ENCODE measurements around the gene LIN7B. TPM values are rescaled to one million over a fixed set of nuclear protein-coding genes. Genes with fewer than 3 reads are reported as not detected.

Gene LIN7B
- polyA plus RNA-seq, 1 of the 3 experiments (the other 2 are of a cell fraction), result 20.8 TPM

DNA sequence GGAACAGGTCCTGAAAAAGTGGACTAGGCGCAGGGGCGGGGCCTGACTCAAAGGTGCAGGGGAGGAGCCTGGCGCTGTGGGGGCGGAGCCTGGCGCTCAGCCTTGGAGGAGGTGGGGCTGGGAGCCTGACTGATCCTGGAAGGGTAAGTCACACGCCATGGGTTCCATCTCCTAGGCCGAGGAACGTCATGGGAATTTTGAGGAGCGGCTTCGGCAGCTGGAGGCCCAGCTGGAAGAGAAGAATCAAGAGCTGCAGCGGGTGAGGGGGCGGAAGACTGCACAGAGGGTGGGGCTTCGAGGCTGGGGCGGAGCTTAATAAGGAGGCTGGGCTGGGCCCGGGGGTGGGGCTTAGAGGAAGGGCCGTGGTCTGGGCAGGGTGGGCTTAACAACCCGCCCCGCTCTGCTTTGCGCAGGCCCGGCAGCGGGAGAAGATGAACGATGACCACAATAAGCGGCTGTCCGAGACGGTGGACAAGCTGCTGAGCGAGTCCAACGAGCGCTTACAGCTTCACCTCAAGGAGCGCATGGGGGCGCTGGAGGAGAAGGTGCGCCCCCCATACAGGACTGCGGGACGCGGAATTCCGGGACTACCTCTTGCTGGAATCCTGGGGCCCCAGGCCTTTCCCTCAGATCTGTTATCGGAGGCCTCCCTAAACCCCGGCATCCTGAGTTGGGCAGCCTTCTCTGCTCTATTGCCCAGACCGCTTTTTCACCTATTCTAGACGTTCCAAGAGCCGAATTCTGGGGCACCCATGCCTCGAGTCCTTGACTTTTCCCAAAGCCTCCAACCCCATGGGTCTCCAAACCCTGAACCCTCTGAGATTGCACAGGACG, 19.7 kb downstream of the LIN7B start (continued):
- no peak for TF ChIP-seq TEAD4 (IDR thresholded peaks at IDR 0.05; ENCODE audit: borderline replicate concordance, insufficient read depth)
- no peak for TF ChIP-seq GABPA (IDR thresholded peaks at IDR 0.05; ENCODE audit: low read depth)
- no peak for TF ChIP-seq NRF1 (IDR thresholded peaks at IDR 0.05; ENCODE audit: low read depth, low read length)
- TF ChIP-seq SMC3 (IDR thresholded peaks at IDR 0.05; ENCODE audit: low read depth, low read length), result no peak

DNA sequence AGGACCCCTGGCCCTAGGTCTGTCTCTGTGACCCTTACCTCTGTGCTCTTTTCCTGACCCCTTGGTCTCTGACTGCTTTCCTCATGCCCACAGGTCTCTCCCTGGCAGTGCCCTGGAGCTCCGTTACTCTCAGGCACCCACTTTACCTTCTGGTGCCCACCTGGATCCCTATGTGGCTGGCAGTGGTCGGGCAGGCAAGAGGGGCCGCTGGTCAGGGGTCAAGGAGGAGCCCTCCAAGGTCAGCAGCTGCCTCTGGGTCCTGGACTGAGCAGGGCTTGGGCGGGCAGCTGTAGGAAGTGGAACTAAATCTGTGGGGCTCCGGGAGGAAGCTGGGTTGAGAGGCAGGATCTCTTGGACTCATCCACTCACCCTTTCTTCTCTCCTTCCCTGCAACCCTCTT, 21.5 kb downstream of the LIN7B start:
- POLR2A ChIA-PET, result no interaction called here
- CTCF ChIA-PET, result interaction anchor here (0.9 to 2.9 kb wide), 3 partner anchors 10 to 22 kb away, joined by 3 to 15 read pairs (median 6); partner anchors contain the start of gene LIN7B

More for the DNA sequence above, 21.5 kb downstream of the LIN7B start:
- Histone ChIP-seq H3K36me3 (replicated peaks in 1 of 2; ENCODE audit: control insufficient read depth in 1 of 2, insufficient read depth in 2 of 2, low read length in 1 of 2) (no peaks in the 10 kb centered on the region), H3K9ac (no peak overlapping the region), H3K9me3 (no peaks in the 10 kb centered on the region), H3K4me2 (no peak overlapping the region), H2AFZ (ENCODE audit: low read depth) (no peak overlapping the region), H3K79me2 (ENCODE audit: insufficient read depth) (no peaks in the 10 kb centered on the region), H3K27ac (ENCODE audit: low read depth in 2 of 2, low read length in 1 of 2) (no peak overlapping the region), H3K4me1 (ENCODE audit: control insufficient read depth in 1 of 2, insufficient read depth in 2 of 2, low read depth in 1 of 2, low read length in 1 of 2) (no peaks in the 10 kb centered on the region), H3K4me3 (ENCODE audit: low read depth in 2 of 2, low read length in 1 of 2) (no peak overlapping the region), H4K20me1 (ENCODE audit: insufficient read depth) (no peaks in the 10 kb centered on the region), H3K9me2 (no peaks in the 10 kb centered on the region), H3K27me3 (ENCODE audit: insufficient read depth) (no peaks in the 10 kb centered on the region), H3F3A (replicated peaks; ENCODE audit: insufficient read depth) (no peaks in the 10 kb centered on the region)
- TF ChIP-seq YY1 (IDR thresholded peaks at IDR 0.05; ENCODE audit: low read depth) (no peak), RFX5 (IDR thresholded peaks at IDR 0.05; ENCODE audit: low read length) (no peak), ELF1 (IDR thresholded peaks at IDR 0.05) (no peak), RCOR1 (IDR thresholded peaks at IDR 0.05; ENCODE audit: low read length) (no peak), TAF1 (IDR thresholded peaks at IDR 0.05; ENCODE audit: borderline replicate concordance, low read depth, low read length) (no peak), NFIC (IDR thresholded peaks at IDR 0.05; ENCODE audit: borderline replicate concordance) (no peak), GATA2 (CRISPR knock-in tag; IDR thresholded peaks at IDR 0.05) (no peak), CHD2 (IDR thresholded peaks at IDR 0.05; ENCODE audit: low read length, partially characterized antibody) (no peak), NRF1 (IDR thresholded peaks at IDR 0.05; ENCODE audit: low read depth, low read length) (no peak), SMC3 (IDR thresholded peaks at IDR 0.05; ENCODE audit: low read depth, low read length) (no peak), EP300 (IDR thresholded peaks at IDR 0.05; ENCODE audit: borderline replicate concordance in 1 of 2, low read depth in 1 of 2, low read length in 1 of 2) (no peak), RXRA (IDR thresholded peaks at IDR 0.05; ENCODE audit: borderline replicate concordance, low read depth) (no peak), JUND (IDR thresholded peaks at IDR 0.05) (no peak)
- TF ChIP-seq, protein P1, sequence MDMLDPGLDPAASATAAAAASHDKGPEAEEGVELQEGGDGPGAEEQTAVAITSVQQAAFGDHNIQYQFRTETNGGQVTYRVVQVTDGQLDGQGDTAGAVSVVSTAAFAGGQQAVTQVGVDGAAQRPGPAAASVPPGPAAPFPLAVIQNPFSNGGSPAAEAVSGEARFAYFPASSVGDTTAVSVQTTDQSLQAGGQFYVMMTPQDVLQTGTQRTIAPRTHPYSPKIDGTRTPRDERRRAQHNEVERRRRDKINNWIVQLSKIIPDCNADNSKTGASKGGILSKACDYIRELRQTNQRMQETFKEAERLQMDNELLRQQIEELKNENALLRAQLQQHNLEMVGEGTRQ (IDR thresholded peaks at IDR 0.05; ENCODE audit: borderline replicate concordance, low read depth, low read length), result no peak
- TF ChIP-seq, protein P2, sequence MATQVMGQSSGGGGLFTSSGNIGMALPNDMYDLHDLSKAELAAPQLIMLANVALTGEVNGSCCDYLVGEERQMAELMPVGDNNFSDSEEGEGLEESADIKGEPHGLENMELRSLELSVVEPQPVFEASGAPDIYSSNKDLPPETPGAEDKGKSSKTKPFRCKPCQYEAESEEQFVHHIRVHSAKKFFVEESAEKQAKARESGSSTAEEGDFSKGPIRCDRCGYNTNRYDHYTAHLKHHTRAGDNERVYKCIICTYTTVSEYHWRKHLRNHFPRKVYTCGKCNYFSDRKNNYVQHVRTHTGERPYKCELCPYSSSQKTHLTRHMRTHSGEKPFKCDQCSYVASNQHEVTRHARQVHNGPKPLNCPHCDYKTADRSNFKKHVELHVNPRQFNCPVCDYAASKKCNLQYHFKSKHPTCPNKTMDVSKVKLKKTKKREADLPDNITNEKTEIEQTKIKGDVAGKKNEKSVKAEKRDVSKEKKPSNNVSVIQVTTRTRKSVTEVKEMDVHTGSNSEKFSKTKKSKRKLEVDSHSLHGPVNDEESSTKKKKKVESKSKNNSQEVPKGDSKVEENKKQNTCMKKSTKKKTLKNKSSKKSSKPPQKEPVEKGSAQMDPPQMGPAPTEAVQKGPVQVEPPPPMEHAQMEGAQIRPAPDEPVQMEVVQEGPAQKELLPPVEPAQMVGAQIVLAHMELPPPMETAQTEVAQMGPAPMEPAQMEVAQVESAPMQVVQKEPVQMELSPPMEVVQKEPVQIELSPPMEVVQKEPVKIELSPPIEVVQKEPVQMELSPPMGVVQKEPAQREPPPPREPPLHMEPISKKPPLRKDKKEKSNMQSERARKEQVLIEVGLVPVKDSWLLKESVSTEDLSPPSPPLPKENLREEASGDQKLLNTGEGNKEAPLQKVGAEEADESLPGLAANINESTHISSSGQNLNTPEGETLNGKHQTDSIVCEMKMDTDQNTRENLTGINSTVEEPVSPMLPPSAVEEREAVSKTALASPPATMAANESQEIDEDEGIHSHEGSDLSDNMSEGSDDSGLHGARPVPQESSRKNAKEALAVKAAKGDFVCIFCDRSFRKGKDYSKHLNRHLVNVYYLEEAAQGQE (IDR thresholded peaks at IDR 0.05; ENCODE audit: low read depth, low read length), result no peak
- TF ChIP-seq, protein P3, sequence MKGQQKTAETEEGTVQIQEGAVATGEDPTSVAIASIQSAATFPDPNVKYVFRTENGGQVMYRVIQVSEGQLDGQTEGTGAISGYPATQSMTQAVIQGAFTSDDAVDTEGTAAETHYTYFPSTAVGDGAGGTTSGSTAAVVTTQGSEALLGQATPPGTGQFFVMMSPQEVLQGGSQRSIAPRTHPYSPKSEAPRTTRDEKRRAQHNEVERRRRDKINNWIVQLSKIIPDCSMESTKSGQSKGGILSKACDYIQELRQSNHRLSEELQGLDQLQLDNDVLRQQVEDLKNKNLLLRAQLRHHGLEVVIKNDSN (IDR thresholded peaks at IDR 0.05; ENCODE audit: borderline replicate concordance, low read depth), result no peak
- TF ChIP-seq, protein P4, sequence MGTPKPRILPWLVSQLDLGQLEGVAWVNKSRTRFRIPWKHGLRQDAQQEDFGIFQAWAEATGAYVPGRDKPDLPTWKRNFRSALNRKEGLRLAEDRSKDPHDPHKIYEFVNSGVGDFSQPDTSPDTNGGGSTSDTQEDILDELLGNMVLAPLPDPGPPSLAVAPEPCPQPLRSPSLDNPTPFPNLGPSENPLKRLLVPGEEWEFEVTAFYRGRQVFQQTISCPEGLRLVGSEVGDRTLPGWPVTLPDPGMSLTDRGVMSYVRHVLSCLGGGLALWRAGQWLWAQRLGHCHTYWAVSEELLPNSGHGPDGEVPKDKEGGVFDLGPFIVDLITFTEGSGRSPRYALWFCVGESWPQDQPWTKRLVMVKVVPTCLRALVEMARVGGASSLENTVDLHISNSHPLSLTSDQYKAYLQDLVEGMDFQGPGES (IDR thresholded peaks at IDR 0.05; ENCODE audit: low read depth, low read length), result no peak
- TF ChIP-seq, protein P5, sequence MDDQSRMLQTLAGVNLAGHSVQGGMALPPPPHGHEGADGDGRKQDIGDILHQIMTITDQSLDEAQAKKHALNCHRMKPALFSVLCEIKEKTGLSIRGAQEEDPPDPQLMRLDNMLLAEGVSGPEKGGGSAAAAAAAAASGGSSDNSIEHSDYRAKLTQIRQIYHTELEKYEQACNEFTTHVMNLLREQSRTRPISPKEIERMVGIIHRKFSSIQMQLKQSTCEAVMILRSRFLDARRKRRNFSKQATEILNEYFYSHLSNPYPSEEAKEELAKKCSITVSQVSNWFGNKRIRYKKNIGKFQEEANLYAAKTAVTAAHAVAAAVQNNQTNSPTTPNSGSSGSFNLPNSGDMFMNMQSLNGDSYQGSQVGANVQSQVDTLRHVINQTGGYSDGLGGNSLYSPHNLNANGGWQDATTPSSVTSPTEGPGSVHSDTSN (IDR thresholded peaks at IDR 0.05), result no peak
- TF ChIP-seq, protein P6, sequence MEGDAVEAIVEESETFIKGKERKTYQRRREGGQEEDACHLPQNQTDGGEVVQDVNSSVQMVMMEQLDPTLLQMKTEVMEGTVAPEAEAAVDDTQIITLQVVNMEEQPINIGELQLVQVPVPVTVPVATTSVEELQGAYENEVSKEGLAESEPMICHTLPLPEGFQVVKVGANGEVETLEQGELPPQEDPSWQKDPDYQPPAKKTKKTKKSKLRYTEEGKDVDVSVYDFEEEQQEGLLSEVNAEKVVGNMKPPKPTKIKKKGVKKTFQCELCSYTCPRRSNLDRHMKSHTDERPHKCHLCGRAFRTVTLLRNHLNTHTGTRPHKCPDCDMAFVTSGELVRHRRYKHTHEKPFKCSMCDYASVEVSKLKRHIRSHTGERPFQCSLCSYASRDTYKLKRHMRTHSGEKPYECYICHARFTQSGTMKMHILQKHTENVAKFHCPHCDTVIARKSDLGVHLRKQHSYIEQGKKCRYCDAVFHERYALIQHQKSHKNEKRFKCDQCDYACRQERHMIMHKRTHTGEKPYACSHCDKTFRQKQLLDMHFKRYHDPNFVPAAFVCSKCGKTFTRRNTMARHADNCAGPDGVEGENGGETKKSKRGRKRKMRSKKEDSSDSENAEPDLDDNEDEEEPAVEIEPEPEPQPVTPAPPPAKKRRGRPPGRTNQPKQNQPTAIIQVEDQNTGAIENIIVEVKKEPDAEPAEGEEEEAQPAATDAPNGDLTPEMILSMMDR (IDR thresholded peaks at IDR 0.05), result no peak
- 86% methylated on average over 5 of the region's 5 CpGs for WGBS (ENCODE audit: low lambda C conversion rate)
- DNase-seq, result no peak
